ENCODE measurements around the gene ZSWIM2. TPM values are rescaled to one million over a fixed set of nuclear protein-coding genes. Genes with fewer than 3 reads are reported as not detected.

ZSWIM2 gene
- total and polyA plus RNA-seq, 2 experiments from 2014 or later = not detected

DNA sequence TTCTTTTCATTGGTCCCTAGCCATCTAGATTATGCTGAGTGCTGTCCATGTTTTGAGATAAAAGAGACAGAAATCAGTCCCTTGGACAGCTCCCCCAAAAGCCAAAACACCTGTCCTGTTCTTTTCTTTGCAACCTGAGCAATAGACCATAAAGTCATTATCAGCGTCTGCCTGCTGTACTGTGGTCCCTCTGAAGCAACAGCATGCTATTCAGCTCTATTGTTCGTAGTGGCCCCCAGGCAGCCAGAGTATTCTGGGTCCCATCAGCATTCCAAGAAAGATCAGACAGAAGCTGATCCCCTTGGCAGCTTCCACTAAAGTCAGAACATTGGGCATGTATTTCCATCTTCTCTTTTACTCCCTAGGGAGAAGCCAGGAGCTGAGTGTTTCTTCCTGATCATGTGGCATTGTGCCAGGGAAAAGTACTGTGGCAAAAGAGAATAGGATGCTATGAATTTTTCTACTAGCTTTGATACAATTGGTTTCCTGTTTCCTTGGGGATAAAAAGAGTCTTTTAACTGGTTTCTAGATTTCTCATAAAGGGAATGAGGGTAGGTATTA is 33.6 kb upstream of the ZSWIM2 start:
- H2AFZ ChIP-seq = no peak overlapping the region
- DNase-seq (ENCODE audit: low spot score) (no peak), ATAC-seq (no peak)
- H3F3A ChIP-seq (replicated peaks; ENCODE audit: low read depth) = no peaks in the 10 kb centered on the region
- H4K20me1 ChIP-seq (replicated peaks; ENCODE audit: insufficient read depth) = no peaks in the 10 kb centered on the region
- H3K4me1 ChIP-seq (ENCODE audit: insufficient read depth) = no peaks in the 10 kb centered on the region
- Mint-ChIP-seq H3K4me1 (no peaks in the 10 kb centered on the region), H3K9me3 (no peaks in the 10 kb centered on the region), H3K36me3 (ENCODE audit: low read depth) (no peaks in the 10 kb centered on the region), H3K27me3 (ENCODE audit: insufficient read depth, low read depth, poor library complexity) (no peaks in the 10 kb centered on the region), H3K27ac (no peak overlapping the region), H3K4me3 (no peak overlapping the region)
- no peak overlapping the region for H3K4me2 ChIP-seq
- no peaks in the 10 kb centered on the region for H3K9me2 ChIP-seq (ENCODE audit: insufficient read depth)
- no peak overlapping the region for H3K4me3 ChIP-seq
- H3K27ac ChIP-seq (ENCODE audit: low read depth) = no peak overlapping the region
- TF ChIP-seq, protein P1, sequence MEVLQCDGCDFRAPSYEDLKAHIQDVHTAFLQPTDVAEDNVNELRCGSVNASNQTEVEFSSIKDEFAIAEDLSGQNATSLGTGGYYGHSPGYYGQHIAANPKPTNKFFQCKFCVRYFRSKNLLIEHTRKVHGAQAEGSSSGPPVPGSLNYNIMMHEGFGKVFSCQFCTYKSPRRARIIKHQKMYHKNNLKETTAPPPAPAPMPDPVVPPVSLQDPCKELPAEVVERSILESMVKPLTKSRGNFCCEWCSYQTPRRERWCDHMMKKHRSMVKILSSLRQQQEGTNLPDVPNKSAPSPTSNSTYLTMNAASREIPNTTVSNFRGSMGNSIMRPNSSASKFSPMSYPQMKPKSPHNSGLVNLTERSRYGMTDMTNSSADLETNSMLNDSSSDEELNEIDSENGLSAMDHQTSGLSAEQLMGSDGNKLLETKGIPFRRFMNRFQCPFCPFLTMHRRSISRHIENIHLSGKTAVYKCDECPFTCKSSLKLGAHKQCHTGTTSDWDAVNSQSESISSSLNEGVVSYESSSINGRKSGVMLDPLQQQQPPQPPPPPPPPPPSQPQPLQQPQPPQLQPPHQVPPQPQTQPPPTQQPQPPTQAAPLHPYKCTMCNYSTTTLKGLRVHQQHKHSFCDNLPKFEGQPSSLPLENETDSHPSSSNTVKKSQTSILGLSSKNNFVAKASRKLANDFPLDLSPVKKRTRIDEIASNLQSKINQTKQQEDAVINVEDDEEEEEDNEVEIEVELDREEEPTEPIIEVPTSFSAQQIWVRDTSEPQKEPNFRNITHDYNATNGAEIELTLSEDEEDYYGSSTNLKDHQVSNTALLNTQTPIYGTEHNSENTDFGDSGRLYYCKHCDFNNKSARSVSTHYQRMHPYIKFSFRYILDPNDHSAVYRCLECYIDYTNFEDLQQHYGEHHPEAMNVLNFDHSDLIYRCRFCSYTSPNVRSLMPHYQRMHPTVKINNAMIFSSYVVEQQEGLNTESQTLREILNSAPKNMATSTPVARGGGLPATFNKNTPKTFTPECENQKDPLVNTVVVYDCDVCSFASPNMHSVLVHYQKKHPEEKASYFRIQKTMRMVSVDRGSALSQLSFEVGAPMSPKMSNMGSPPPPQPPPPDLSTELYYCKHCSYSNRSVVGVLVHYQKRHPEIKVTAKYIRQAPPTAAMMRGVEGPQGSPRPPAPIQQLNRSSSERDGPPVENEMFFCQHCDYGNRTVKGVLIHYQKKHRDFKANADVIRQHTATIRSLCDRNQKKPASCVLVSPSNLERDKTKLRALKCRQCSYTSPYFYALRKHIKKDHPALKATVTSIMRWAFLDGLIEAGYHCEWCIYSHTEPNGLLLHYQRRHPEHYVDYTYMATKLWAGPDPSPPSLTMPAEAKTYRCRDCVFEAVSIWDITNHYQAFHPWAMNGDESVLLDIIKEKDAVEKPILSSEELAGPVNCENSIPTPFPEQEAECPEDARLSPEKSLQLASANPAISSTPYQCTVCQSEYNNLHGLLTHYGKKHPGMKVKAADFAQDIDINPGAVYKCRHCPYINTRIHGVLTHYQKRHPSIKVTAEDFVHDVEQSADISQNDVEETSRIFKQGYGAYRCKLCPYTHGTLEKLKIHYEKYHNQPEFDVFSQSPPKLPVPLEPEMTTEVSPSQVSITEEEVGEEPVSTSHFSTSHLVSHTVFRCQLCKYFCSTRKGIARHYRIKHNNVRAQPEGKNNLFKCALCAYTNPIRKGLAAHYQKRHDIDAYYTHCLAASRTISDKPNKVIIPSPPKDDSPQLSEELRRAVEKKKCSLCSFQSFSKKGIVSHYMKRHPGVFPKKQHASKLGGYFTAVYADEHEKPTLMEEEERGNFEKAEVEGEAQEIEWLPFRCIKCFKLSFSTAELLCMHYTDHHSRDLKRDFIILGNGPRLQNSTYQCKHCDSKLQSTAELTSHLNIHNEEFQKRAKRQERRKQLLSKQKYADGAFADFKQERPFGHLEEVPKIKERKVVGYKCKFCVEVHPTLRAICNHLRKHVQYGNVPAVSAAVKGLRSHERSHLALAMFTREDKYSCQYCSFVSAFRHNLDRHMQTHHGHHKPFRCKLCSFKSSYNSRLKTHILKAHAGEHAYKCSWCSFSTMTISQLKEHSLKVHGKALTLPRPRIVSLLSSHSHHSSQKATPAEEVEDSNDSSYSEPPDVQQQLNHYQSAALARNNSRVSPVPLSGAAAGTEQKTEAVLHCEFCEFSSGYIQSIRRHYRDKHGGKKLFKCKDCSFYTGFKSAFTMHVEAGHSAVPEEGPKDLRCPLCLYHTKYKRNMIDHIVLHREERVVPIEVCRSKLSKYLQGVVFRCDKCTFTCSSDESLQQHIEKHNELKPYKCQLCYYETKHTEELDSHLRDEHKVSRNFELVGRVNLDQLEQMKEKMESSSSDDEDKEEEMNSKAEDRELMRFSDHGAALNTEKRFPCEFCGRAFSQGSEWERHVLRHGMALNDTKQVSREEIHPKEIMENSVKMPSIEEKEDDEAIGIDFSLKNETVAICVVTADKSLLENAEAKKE (CRISPR knock-in tag; IDR thresholded peaks at IDR 0.05) = no peak
- TF ChIP-seq STAT1 (IDR thresholded peaks at IDR 0.05; ENCODE audit: unreplicated experiment) = no peak
- TF ChIP-seq EZH2phosphoT487 (IDR thresholded peaks at IDR 0.05; ENCODE audit: unreplicated experiment) = no peak
- TF ChIP-seq JUNB (IDR thresholded peaks at IDR 0.05; ENCODE audit: unreplicated experiment) = no peak
- TF ChIP-seq ZNF114 (CRISPR knock-in tag; IDR thresholded peaks at IDR 0.05) = no peak
- no peak for TF ChIP-seq NANOG (IDR thresholded peaks at IDR 0.05; ENCODE audit: borderline replicate concordance)
- TF ChIP-seq, protein P2, sequence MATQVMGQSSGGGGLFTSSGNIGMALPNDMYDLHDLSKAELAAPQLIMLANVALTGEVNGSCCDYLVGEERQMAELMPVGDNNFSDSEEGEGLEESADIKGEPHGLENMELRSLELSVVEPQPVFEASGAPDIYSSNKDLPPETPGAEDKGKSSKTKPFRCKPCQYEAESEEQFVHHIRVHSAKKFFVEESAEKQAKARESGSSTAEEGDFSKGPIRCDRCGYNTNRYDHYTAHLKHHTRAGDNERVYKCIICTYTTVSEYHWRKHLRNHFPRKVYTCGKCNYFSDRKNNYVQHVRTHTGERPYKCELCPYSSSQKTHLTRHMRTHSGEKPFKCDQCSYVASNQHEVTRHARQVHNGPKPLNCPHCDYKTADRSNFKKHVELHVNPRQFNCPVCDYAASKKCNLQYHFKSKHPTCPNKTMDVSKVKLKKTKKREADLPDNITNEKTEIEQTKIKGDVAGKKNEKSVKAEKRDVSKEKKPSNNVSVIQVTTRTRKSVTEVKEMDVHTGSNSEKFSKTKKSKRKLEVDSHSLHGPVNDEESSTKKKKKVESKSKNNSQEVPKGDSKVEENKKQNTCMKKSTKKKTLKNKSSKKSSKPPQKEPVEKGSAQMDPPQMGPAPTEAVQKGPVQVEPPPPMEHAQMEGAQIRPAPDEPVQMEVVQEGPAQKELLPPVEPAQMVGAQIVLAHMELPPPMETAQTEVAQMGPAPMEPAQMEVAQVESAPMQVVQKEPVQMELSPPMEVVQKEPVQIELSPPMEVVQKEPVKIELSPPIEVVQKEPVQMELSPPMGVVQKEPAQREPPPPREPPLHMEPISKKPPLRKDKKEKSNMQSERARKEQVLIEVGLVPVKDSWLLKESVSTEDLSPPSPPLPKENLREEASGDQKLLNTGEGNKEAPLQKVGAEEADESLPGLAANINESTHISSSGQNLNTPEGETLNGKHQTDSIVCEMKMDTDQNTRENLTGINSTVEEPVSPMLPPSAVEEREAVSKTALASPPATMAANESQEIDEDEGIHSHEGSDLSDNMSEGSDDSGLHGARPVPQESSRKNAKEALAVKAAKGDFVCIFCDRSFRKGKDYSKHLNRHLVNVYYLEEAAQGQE (IDR thresholded peaks at IDR 0.05; ENCODE audit: unreplicated experiment) = no peak
- TF ChIP-seq, protein P3, sequence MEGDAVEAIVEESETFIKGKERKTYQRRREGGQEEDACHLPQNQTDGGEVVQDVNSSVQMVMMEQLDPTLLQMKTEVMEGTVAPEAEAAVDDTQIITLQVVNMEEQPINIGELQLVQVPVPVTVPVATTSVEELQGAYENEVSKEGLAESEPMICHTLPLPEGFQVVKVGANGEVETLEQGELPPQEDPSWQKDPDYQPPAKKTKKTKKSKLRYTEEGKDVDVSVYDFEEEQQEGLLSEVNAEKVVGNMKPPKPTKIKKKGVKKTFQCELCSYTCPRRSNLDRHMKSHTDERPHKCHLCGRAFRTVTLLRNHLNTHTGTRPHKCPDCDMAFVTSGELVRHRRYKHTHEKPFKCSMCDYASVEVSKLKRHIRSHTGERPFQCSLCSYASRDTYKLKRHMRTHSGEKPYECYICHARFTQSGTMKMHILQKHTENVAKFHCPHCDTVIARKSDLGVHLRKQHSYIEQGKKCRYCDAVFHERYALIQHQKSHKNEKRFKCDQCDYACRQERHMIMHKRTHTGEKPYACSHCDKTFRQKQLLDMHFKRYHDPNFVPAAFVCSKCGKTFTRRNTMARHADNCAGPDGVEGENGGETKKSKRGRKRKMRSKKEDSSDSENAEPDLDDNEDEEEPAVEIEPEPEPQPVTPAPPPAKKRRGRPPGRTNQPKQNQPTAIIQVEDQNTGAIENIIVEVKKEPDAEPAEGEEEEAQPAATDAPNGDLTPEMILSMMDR (conservative IDR thresholded peaks at IDR 0.05; ENCODE audit: low read depth in 2 of 2) = no peak
- TF ChIP-seq EZH2 (IDR thresholded peaks at IDR 0.05; ENCODE audit: low read depth, unreplicated experiment) = no peak
- TF ChIP-seq CREB1 (CRISPR knock-in tag; IDR thresholded peaks at IDR 0.05; ENCODE audit: low read depth) = no peak
- H3K79me2 ChIP-seq (replicated peaks; ENCODE audit: insufficient read depth) = no peaks in the 10 kb centered on the region
- H3K27me3 ChIP-seq (ENCODE audit: insufficient read depth) = no peaks in the 10 kb centered on the region
- H3K36me3 ChIP-seq (ENCODE audit: insufficient read depth) = no peaks in the 10 kb centered on the region
